Measurements from ENCODE around the gene TSC22D2. TPM values are rescaled to one million over a fixed set of nuclear protein-coding genes. Genes with fewer than 3 reads are reported as not detected.
A peak's percentile ranks its signal among the peaks of the same experiment; 100 is the strongest.

Gene TSC22D2
- total RNA-seq, 6 experiments from 2014 or later, result 10.3 to 30.4 (median 13.2) TPM

- H3K4me1 ChIP-seq, result peaks cover 0 to 14% (median 0%) of the 10 kb centered on the region in 4 donors
- no peaks in the 10 kb centered on the region for H3K36me3 ChIP-seq
- ATAC-seq (peak in 1 of 4 donors; percentile 21), DNase-seq (no peak)
- intact Hi-C loops (cut with DNase I), result no loop called here
- H3K27me3 ChIP-seq, result no peaks in the 10 kb centered on the region
- H3K27ac ChIP-seq, result no peak overlapping the region
- no peaks in the 10 kb centered on the region for H3K9me3 ChIP-seq
- 75% methylated on average over 3 of the region's 3 CpGs for WGBS (ENCODE audit: insufficient coverage, low coverage, low lambda C conversion rate, missing lambda C conversion rate)
- TF ChIP-seq POLR2A (IDR thresholded peaks at IDR 0.05), result no peak
- H3K4me3 ChIP-seq, result no peak overlapping the region
Observed at GRCh38 chr3:150426292-150426691, 18.2 kb downstream of the TSC22D2 start.

- peaks cover 0 to 14% (median 0%) of the 10 kb centered on the region in 4 donors for H3K4me1 ChIP-seq
- no peak for DNase-seq
- intact Hi-C loops (cut with DNase I), result no loop called here
- TF ChIP-seq POLR2A (IDR thresholded peaks at IDR 0.05) (no peak), CTCF (IDR thresholded peaks at IDR 0.05) (no peak)
- H3K4me3 ChIP-seq, result no peak overlapping the region
- H3K9me3 ChIP-seq, result no peaks in the 10 kb centered on the region
- 17% methylated on average over 1 of the region's 1 CpG for WGBS (ENCODE audit: insufficient coverage, low coverage, low lambda C conversion rate, missing lambda C conversion rate)
- H3K27me3 ChIP-seq, result no peaks in the 10 kb centered on the region
- ATAC-seq, result peak in 2 of 4 donors; percentile 51 to 67
- H3K27ac ChIP-seq, result no peak overlapping the region
- no peaks in the 10 kb centered on the region for H3K36me3 ChIP-seq
Observed at GRCh38 chr3:150428562-150428961, 20.5 kb downstream of the TSC22D2 start.

- Histone ChIP-seq H3K4me1 (peaks cover 0 to 14% (median 0%) of the 10 kb centered on the region in 4 donors), H3K4me3 (no peak overlapping the region), H3K27me3 (no peaks in the 10 kb centered on the region), H3K27ac (no peak overlapping the region), H3K36me3 (no peaks in the 10 kb centered on the region), H3K9me3 (no peaks in the 10 kb centered on the region)
- no peak for DNase-seq
- no peak for TF ChIP-seq CTCF (IDR thresholded peaks at IDR 0.05)
- TF ChIP-seq POLR2A (IDR thresholded peaks at IDR 0.05), result no peak
- 40% methylated on average over 2 of the region's 2 CpGs for WGBS (ENCODE audit: insufficient coverage, low coverage, low lambda C conversion rate, missing lambda C conversion rate)
- intact Hi-C loops (cut with DNase I), result no loop called here
- peak in 2 of 4 donors; percentile 27 to 34 for ATAC-seq
Observed at GRCh38 chr3:150429767-150430671, 21.9 kb downstream of the TSC22D2 start.

GRCh38 chr3:150433347-150433746 lies 25.2 kb downstream of the TSC22D2 start:
- Histone ChIP-seq H3K4me1 (peaks cover 0 to 2% (median 0%) of the 10 kb centered on the region in 4 donors), H3K4me3 (no peak overlapping the region), H3K36me3 (no peaks in the 10 kb centered on the region), H3K9me3 (no peaks in the 10 kb centered on the region), H3K27me3 (no peaks in the 10 kb centered on the region), H3K27ac (no peak overlapping the region)
- no peak for TF ChIP-seq CTCF (IDR thresholded peaks at IDR 0.05)
- TF ChIP-seq POLR2A (IDR thresholded peaks at IDR 0.05), result no peak
- WGBS (ENCODE audit: insufficient coverage, low coverage, low lambda C conversion rate, missing lambda C conversion rate), result 86% methylated on average over 5 of the region's 5 CpGs
- DNase-seq, result no peak
- intact Hi-C loops (cut with DNase I), result no loop called here
- no peak for ATAC-seq

GRCh38 chr3:150434234-150434633 lies 26.1 kb downstream of the TSC22D2 start:
- Histone ChIP-seq H3K36me3 (no peaks in the 10 kb centered on the region), H3K9me3 (no peaks in the 10 kb centered on the region), H3K27ac (no peak overlapping the region), H3K4me1 (no peaks in the 10 kb centered on the region), H3K27me3 (no peaks in the 10 kb centered on the region), H3K4me3 (no peak overlapping the region)
- DNase-seq (no peak), ATAC-seq (peak in 1 of 4 donors; percentile 24)
- 61% methylated on average over 3 of the region's 4 CpGs for WGBS (ENCODE audit: insufficient coverage, low coverage, low lambda C conversion rate, missing lambda C conversion rate)
- no peak for TF ChIP-seq POLR2A (IDR thresholded peaks at IDR 0.05)
- no peak for TF ChIP-seq CTCF (IDR thresholded peaks at IDR 0.05)
- intact Hi-C loops (cut with DNase I), result no loop called here

All from right lobe of liver (tissue), 6 donors.